GM23338 (cell line): ENCODE measurements around the gene ARSD.

Experiments used
- CREB1 ChIP-seq: fragments of 250-450 bp; sonication (Bioruptor Pico); IDR thresholded peaks from 2 replicates; pipeline ENCODE4 v1.5.0; 2020; ENCODE audit warnings: low read depth, mild to moderate bottlenecking, moderate library complexity
- EZH2 ChIP-seq: fragments of 200-600 bp; sonication (generic); IDR thresholded peaks from one replicate; pipeline ENCODE4 v1.8.0; 2017; ENCODE audit warnings: antibody characterized with exemption, mild to moderate bottlenecking, low read depth; ENCODE audit not compliant: unreplicated experiment
- EZH2phosphoT487 ChIP-seq: fragments of 200-600 bp; sonication (generic); IDR thresholded peaks from one replicate; pipeline ENCODE4 v1.8.1; 2018; ENCODE audit warnings: antibody characterized with exemption; ENCODE audit not compliant: unreplicated experiment
- JUNB ChIP-seq: IDR thresholded peaks from one replicate; pipeline ENCODE4 v1.6.1; 2016; ENCODE audit warnings: antibody characterized with exemption; ENCODE audit not compliant: unreplicated experiment
- POLR2AphosphoS5 ChIP-seq: IDR thresholded peaks from 2 replicates; pipeline ENCODE4 v1.6.1; 2016; ENCODE audit warnings: antibody characterized with exemption, low read depth
- REST ChIP-seq: IDR thresholded peaks from one replicate; pipeline ENCODE4 v1.6.1; 2018; ENCODE audit warnings: antibody characterized with exemption; ENCODE audit not compliant: unreplicated experiment
- ZNF331 ChIP-seq: fragments of 250-450 bp; sonication (Bioruptor Pico); IDR thresholded peaks from 2 replicates; pipeline ENCODE4 v1.5.0; 2020; ENCODE audit warnings: low read depth, mild to moderate bottlenecking, moderate library complexity
- TF ChIP-seq, protein P1 (sequence below), 2 experiments: fragments of 200-600 bp in 1 of 2; sonication (generic) in 1 of 2; conservative IDR thresholded peaks; 2 replicates each; pipeline versions ENCODE4 v1.5.1 to v1.6.1; 2016 to 2017; ENCODE audit warnings: antibody characterized with exemption in 2 of 2, low read depth in 2 of 2, mild to moderate bottlenecking in 2 of 2, moderate library complexity in 1 of 2
- TF ChIP-seq, protein P2 (sequence below): IDR thresholded peaks from 2 replicates; pipeline ENCODE4 v1.6.1; 2016; ENCODE audit warnings: antibody characterized with exemption

DNA sequence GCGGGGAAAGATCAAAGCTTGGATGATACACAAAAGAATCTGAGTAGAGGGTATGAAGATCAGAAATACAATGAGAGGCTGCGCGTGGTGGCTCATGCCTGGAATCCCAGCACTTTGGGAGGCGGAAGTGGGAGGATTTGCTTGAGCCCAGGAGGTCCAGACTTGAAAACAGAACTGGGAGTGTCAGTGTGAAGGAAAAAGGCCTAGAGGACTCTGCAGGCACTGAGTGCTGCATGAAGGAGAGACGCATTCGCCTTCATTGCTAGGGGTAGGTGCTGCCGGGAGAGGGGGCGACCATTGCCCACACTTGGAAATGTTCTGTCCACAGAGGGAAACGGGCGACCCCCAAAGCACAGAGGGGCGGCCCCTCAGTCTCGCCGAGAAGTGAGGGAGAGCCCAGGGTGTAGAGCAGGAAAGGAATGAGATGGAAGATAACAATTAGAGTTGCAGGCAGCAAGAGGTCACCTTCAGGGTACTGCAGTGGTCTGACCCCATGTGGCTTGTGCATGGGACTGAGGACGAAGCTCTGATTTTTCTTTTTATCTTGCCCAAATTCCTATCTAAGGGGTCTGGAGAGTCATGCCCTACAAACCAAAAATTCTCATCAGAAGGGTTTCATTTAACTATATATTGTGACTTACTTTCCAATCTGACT, 31.8 kb upstream of the ARSD start:
- TF ChIP-seq JUNB (no peak), EZH2phosphoT487 (no peak), CREB1 (CRISPR knock-in tag) (no peak), POLR2AphosphoS5 (no peak), REST (no peak), EZH2 (no peak), ZNF331 (CRISPR knock-in tag) (no peak)
- TF ChIP-seq, protein P1, sequence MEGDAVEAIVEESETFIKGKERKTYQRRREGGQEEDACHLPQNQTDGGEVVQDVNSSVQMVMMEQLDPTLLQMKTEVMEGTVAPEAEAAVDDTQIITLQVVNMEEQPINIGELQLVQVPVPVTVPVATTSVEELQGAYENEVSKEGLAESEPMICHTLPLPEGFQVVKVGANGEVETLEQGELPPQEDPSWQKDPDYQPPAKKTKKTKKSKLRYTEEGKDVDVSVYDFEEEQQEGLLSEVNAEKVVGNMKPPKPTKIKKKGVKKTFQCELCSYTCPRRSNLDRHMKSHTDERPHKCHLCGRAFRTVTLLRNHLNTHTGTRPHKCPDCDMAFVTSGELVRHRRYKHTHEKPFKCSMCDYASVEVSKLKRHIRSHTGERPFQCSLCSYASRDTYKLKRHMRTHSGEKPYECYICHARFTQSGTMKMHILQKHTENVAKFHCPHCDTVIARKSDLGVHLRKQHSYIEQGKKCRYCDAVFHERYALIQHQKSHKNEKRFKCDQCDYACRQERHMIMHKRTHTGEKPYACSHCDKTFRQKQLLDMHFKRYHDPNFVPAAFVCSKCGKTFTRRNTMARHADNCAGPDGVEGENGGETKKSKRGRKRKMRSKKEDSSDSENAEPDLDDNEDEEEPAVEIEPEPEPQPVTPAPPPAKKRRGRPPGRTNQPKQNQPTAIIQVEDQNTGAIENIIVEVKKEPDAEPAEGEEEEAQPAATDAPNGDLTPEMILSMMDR (conservative IDR thresholded peaks at IDR 0.05; ENCODE audit: low read depth in 2 of 2), result no peak
- TF ChIP-seq, protein P2, sequence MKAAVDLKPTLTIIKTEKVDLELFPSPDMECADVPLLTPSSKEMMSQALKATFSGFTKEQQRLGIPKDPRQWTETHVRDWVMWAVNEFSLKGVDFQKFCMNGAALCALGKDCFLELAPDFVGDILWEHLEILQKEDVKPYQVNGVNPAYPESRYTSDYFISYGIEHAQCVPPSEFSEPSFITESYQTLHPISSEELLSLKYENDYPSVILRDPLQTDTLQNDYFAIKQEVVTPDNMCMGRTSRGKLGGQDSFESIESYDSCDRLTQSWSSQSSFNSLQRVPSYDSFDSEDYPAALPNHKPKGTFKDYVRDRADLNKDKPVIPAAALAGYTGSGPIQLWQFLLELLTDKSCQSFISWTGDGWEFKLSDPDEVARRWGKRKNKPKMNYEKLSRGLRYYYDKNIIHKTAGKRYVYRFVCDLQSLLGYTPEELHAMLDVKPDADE, result no peak
